ENCODE results near the gene RGS9BP.
"Not testable (repeated sequence)": the region's sequence is repeated elsewhere in the genome, so short reads cannot be mapped to it uniquely, and the experiment has no call there.

Gene RGS9BP

DNA sequence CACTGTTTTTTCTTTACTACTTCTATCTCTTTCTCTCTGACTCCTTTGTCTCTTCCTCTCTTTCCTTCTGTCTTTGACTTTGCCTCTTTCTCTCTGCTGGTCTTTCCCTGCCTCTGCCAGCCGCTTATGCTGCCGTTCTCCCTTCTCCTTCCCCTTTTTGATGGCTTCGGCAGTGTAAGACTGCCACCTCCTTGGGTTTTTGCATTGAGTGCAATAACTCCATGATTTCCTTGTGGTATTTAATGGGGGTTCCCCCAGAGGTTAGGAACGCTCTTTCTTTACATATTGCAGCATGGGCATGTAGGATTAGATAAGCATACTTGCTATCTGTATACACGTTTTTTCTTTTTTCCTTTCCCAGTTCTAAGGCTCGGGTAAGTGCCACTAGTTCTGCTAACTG lies 19.9 kb downstream of the RGS9BP start:
- DNase-seq (ENCODE audit: low read depth), result not testable (repeated sequence)

DNA sequence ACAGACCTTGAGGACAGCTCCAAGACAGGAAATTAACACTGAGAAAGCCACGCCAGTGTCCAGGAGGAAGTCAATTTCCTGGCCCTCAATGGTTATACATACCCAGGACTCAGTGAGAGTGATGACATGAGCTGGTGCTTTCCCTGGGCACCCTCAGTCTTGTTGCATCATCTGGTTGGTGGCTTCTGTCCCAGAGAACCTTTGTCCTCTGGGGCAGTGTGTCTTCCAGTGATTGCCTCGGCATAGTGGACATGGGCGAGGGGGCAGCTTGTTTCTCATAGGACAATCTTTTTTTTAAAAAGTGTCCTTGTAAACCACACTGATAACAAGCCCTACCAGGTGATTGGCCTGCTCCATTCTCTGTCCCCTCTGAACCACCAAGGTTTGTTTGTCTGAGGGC lies 21.1 kb downstream of the RGS9BP start:
- DNase-seq (ENCODE audit: low read depth), result not testable (repeated sequence)

DNA sequence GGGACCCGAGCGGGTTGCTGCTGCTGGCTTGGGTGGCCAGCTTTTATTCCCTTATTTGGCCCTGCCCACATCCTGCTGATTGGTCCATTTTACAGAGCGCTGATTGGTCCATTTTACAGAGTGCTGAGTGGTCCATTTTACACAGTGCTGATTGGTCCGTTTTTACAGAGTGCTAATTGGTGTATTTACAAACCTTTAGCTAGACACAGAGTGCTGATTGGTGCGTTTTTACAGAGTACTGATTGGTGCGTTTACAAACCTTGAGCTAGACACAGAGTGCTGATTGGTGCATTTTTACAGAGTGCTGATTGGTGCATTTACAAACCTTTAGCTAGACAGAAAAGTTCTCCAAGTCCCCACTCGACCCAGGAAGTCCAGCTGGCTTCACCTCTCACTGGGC lies 24.5 kb downstream of the RGS9BP start:
- DNase-seq (ENCODE audit: low read depth), result not testable (repeated sequence)

DNA sequence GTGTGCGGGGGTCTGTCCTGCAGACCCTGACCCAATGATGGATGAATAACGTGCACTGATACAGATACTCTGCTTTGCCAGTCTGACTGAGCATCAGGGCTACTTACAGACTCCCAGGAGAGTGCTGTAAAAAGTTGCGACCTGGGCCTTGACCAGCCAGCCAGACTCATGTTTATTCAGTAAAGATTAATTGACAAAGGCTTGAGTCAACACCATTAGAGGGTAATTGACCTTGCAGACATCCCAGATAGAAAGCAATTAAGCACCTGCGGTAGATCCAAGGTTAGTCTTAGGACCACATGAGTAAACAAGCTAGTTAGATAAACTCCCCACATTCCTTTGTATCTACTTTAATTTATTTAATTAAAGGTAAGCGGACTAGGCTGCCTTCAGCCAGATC lies 26.4 kb downstream of the RGS9BP start:
- DNase-seq (ENCODE audit: low read depth), result no peak

DNA sequence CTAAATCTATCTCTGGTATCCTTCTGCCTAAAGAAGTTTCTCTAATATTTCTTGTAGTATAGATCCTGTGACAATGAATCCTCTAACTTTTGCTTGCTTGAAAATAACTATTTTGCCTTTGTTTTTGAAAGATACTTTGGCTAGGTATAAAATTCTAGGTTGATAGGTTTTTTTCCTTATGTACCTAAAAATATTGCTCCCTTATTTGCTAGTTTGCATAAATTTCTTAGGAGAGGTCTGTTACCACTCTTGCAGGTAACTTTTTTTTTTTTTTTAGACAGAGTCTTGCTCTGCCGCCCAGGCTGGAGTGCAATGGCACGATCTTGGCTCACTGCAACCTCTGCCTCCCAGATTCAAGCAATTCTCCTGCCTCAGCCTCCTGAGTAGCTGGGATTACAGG lies 28.4 kb downstream of the RGS9BP start:
- DNase-seq (ENCODE audit: low read depth), result not testable (repeated sequence)

DNA sequence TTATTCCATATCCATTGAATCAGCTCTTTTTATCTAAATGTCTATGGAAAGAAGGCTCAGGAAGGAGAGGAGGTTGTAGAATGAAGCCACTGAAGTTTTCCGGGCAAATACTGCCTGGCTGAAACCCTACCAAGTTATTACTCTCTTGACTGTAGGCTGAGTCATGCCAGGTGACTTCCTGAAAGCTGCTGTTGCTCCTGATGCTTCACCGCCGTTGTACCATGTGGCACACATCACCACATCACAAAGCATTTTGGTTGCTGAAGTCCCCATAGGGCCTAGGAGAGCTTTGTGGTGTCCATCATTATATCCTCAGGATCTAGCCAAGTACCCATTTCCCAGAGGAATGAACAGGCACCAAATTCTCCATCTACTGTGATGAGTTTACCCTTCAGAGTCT lies 32.8 kb downstream of the RGS9BP start:
- no peak for DNase-seq (ENCODE audit: low read depth)

DNA sequence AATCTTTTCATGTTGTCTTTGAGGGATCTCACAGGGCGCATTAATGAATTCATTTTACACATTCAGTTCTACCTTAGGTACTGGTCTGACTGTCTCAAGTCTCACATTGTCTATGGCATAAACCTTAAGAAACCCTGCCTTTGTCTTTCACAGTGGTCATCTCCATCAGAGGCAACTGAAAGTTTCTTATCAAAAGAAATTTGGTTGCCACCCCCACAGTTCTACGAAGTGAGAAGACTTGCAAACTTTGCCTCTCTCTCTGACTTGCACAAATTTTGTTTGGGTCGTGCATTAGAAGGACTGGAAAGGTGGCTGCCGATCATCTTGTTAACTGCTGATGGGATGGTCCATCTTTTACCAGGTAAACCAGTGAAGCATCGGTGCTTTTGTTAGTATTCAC lies 33.4 kb downstream of the RGS9BP start:
- no peak for DNase-seq (ENCODE audit: low read depth)

DNA sequence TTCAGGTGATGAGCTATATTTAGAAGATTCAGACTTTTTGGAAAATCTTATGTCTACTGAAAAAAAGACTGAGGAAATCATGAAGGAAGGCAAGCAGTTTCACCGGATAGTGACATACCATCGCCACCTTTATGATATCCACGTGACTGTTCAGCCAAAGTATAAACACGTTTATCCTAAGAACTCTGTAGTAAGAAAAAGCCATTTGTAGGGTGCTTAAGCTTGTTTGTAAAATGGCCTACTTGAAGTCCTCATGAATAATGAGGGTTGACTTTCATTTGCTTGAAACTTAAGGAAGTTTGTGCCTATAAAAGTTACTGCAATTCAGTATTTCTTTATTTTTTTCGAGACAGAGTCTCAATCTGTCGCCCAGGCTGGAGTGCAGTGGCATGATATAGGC lies 36.1 kb downstream of the RGS9BP start:
- DNase-seq (ENCODE audit: low read depth), result no peak

DNA sequence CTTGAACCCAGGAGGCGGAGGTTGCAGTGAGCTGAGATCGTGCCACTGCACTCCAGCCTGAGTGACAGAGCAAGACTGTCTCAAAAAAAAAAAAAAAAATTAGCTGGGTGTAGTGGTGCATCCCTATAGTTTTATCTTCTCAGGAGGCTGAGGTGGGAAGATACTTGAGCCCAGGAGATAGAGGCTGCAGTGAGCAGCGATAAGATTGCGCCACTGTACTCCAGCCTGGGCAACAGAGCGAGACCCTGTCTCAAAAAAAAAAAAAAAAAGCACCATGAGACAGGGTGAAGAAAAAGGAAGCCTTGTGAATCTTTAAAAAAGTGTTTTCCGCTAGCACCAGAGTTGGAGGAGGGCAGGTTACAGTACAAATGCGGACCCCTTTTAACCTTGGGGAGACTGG lies 40.6 kb downstream of the RGS9BP start:
- DNase-seq (ENCODE audit: low read depth), result not testable (repeated sequence)

DNA sequence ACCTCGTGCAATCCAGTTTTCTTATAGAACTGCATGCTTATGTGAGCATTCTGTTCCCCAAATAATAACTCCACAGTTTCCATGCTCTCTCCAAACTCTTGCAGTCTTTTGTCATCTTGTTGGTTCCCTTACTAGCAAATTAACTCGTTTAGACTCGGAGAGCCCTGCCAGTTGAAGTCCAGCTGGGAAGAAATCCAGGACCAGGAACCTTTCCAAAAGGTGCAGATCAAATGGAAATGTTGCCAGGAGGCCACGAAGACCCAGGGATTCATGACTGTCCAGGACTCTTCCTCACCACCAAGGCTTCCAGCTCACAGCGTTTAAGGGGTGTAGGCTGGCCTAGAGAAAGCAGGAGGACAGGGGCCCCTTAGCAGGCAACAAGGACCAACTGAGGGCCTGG lies 41.8 kb downstream of the RGS9BP start:
- DNase-seq (ENCODE audit: low read depth), result no peak

DNA sequence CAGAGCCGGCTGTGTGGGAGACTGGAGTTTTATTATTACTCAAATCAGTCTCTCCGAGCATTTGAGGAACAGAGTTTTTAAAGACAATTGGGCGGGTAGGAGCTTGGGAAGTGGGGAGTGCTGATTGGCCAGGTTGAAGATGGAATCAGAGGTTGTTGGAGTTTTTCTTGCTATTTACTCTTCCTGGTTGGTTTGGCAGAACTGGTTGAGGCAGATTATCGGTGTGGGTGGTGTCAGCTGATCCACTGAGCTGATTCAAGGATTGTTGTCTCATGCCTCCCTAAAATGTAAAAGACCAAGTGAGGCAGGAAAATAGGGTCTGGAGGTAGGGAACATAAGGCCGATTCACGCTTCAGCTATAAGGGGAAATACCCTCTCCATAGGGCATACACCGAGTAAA lies 42.6 kb downstream of the RGS9BP start:
- no peak for DNase-seq (ENCODE audit: low read depth)

DNA sequence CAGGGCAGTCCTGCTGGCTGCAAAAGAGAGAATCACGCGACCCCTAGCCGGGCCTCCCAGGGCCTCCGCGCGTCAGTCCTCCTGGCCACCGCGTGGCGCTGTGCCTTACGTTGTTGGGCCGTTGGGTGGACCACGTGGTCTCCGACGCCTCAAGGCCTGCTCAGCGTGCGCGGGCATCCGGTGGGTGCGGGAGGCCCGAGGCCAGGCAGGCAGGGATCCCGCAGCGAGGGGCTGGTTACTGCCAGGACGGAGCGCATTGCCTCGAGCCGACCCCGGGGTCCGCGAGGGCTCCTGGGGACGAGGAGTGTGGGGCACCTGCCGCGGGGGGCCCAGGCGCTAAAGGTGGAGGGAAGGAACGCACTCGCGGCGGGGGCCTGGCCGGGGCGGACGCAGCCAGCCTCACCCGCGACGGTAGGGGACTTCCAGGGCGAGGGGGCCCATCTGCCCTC lies 44.0 kb downstream of the RGS9BP start, which contains the start of gene TDRD12:
Gene TDRD12, plus strand, starts transcription at position 157 of the 449 bp plus-strand sequence. CDS start 306 bp downstream, outside the sequence.
- no peak for DNase-seq (ENCODE audit: low read depth)

DNA sequence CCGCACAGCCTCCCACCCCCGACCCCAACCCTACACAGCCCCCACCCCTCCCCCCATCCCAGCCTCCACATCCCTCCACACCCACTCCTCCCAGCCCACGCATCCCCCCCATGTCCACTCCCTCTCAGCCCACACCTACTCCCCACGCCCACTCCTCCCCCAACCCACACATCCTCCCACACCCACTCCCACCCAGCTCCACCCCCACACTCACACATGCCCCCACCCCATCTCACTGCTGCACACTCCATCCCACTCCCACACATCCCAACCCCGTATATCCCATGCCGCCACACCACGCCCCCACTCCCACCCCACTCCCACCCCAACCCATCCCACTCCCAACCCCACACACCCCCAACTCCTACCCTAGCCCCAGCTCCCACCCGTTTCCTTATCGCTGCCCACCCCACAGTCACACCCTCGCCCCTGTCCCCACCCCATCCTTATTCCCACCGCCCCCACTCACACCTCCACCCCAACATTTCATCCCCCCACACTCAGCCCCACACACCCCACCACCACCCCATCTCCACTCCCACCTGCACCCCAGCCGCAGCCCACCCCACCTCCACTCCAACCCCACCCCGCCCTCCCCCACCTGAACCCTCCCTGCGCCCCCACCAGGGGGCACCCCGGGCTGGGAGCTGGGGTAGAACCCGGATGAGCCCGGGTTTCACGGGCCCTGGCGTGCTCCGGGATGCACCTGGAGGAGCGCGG lies 44.7 kb downstream of the RGS9BP start:
- DNase-seq (ENCODE audit: low read depth), result no peak

DNA sequence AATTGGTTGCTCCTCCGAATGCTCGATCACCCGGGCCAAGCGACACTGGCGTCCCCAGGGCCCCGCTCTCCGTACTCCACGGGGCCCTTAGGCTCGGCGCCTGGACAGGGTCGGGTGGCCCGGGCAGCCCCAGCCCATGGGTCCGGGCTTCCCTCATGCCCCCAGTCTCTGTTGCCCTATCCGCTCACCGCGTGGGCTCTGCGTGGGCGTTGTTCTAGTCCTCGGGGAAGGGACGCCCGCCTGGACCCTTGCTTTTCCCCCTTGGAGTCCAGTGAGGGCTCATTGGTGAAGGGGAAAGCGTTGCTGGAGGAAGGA lies 45.2 kb downstream of the RGS9BP start:
- no peak for DNase-seq (ENCODE audit: low read depth)
